ENCODE results near the gene QRFP. TPM values are rescaled to one million over a fixed set of nuclear protein-coding genes. Genes with fewer than 3 reads are reported as not detected.

Gene QRFP
- total RNA-seq, 4 donors from 2014 or later, result not detected

GRCh38 chr9:130862747-130863146, 33.9 kb downstream of the QRFP start:
- peaks cover 54 to 100% (median 94%) of the 10 kb centered on the region in 4 donors for H3K4me1 ChIP-seq
- H3K36me3 ChIP-seq, result peaks cover 10 to 49% (median 34%) of the 10 kb centered on the region in 4 donors
- no peaks in the 10 kb centered on the region for H3K9me3 ChIP-seq
- no peak overlapping the region for H3K4me3 ChIP-seq
- no peaks in the 10 kb centered on the region for H3K27me3 ChIP-seq
- TF ChIP-seq EP300 (IDR thresholded peaks at IDR 0.05), result no peak
- no peak for TF ChIP-seq POLR2A (IDR thresholded peaks at IDR 0.05; ENCODE audit: low read depth)
- TF ChIP-seq POLR2AphosphoS5 (IDR thresholded peaks at IDR 0.05), result no peak
- TF ChIP-seq, protein P1, sequence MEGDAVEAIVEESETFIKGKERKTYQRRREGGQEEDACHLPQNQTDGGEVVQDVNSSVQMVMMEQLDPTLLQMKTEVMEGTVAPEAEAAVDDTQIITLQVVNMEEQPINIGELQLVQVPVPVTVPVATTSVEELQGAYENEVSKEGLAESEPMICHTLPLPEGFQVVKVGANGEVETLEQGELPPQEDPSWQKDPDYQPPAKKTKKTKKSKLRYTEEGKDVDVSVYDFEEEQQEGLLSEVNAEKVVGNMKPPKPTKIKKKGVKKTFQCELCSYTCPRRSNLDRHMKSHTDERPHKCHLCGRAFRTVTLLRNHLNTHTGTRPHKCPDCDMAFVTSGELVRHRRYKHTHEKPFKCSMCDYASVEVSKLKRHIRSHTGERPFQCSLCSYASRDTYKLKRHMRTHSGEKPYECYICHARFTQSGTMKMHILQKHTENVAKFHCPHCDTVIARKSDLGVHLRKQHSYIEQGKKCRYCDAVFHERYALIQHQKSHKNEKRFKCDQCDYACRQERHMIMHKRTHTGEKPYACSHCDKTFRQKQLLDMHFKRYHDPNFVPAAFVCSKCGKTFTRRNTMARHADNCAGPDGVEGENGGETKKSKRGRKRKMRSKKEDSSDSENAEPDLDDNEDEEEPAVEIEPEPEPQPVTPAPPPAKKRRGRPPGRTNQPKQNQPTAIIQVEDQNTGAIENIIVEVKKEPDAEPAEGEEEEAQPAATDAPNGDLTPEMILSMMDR (IDR thresholded peaks at IDR 0.05), result no peak
- intact Hi-C loops (cut with DNase I), result loop anchor here (2.0 kb wide), 2 partner anchors 92 to 156 kb away; no protein-coding TSS in a partner anchor
- 82% methylated on average over 18 of the region's 23 CpGs for WGBS
- DNase-seq (ENCODE audit: extremely low spot score), result no peak
- H3K27ac ChIP-seq (replicated peaks in 1 of 4), result peak overlapping the region; percentile 76 to 84 (median 82)

- intact Hi-C loops (cut with DNase I), result loop anchor here (2.0 kb wide), 2 partner anchors 91 to 155 kb away; no protein-coding TSS in a partner anchor
- Histone ChIP-seq H3K4me1 (peaks cover 53 to 100% (median 94%) of the 10 kb centered on the region in 4 donors), H3K9me3 (no peaks in the 10 kb centered on the region), H3K27me3 (no peaks in the 10 kb centered on the region), H3K4me3 (no peak overlapping the region), H3K27ac (replicated peaks in 1 of 4) (peak overlapping the region; percentile 76 to 84 (median 82)), H3K36me3 (peaks cover 10 to 53% (median 31%) of the 10 kb centered on the region in 4 donors)
- no peak for TF ChIP-seq EP300 (IDR thresholded peaks at IDR 0.05)
- no peak for TF ChIP-seq POLR2AphosphoS5 (IDR thresholded peaks at IDR 0.05)
- no peak for TF ChIP-seq POLR2A (IDR thresholded peaks at IDR 0.05; ENCODE audit: low read depth)
- TF ChIP-seq, protein P1 (IDR thresholded peaks at IDR 0.05), result no peak
- no peak for DNase-seq (ENCODE audit: extremely low spot score)
- WGBS, result 71% methylated on average over 8 of the region's 8 CpGs
Observed at GRCh38 chr9:130862217-130862616, 34.4 kb downstream of the QRFP start.

- WGBS, result 60% methylated on average over 8 of the region's 8 CpGs
- no peaks in the 10 kb centered on the region for H3K27me3 ChIP-seq
- H3K36me3 ChIP-seq, result peaks cover 11 to 60% (median 32%) of the 10 kb centered on the region in 4 donors
- no peak for DNase-seq (ENCODE audit: extremely low spot score)
- no peak overlapping the region for H3K4me3 ChIP-seq
- intact Hi-C loops (cut with DNase I), result loop anchor here (2.0 kb wide), 2 partner anchors 91 to 155 kb away; no protein-coding TSS in a partner anchor
- H3K4me1 ChIP-seq, result peaks cover 51 to 100% (median 92%) of the 10 kb centered on the region in 4 donors
- TF ChIP-seq POLR2AphosphoS5 (IDR thresholded peaks at IDR 0.05), result no peak
- H3K9me3 ChIP-seq, result no peaks in the 10 kb centered on the region
- peak overlapping the region; percentile 76 to 84 (median 82) for H3K27ac ChIP-seq (replicated peaks in 1 of 4)
Observed at GRCh38 chr9:130861372-130862180, 35.0 kb downstream of the QRFP start.

GRCh38 chr9:130860458-130861316, 35.9 kb downstream of the QRFP start:
- TF ChIP-seq POLR2A (IDR thresholded peaks at IDR 0.05; ENCODE audit: low read depth) (no peak), POLR2AphosphoS5 (IDR thresholded peaks at IDR 0.05) (peak; percentile 87 to 90), EP300 (IDR thresholded peaks at IDR 0.05) (no peak)
- TF ChIP-seq, protein P1 (IDR thresholded peaks at IDR 0.05), result peak; percentile 53 to 65 (median 64)
- H3K36me3 ChIP-seq, result peaks cover 20 to 64% (median 38%) of the 10 kb centered on the region in 4 donors
- 22% methylated on average over 20 of the region's 28 CpGs for WGBS
- H3K4me1 ChIP-seq, result peaks cover 51 to 100% (median 90%) of the 10 kb centered on the region in 4 donors
- H3K4me3 ChIP-seq, result peak overlapping the region in 3 of 4 donors; percentile 15 to 41 (median 19)
- no peaks in the 10 kb centered on the region for H3K9me3 ChIP-seq
- DNase-seq (ENCODE audit: extremely low spot score), result peak; percentile 97
- no peaks in the 10 kb centered on the region for H3K27me3 ChIP-seq
- peak overlapping the region; percentile 76 to 84 (median 82) for H3K27ac ChIP-seq (replicated peaks in 1 of 4)
- intact Hi-C loops (cut with DNase I), result no loop called here

Measured in esophagus muscularis mucosa (tissue), 4 donors.